ENCODE data around the gene RFX2.
"Not testable (repeated sequence)": the region's sequence is repeated elsewhere in the genome, so short reads cannot be mapped to it uniquely, and the experiment has no call there.

The RFX2 gene

DNA sequence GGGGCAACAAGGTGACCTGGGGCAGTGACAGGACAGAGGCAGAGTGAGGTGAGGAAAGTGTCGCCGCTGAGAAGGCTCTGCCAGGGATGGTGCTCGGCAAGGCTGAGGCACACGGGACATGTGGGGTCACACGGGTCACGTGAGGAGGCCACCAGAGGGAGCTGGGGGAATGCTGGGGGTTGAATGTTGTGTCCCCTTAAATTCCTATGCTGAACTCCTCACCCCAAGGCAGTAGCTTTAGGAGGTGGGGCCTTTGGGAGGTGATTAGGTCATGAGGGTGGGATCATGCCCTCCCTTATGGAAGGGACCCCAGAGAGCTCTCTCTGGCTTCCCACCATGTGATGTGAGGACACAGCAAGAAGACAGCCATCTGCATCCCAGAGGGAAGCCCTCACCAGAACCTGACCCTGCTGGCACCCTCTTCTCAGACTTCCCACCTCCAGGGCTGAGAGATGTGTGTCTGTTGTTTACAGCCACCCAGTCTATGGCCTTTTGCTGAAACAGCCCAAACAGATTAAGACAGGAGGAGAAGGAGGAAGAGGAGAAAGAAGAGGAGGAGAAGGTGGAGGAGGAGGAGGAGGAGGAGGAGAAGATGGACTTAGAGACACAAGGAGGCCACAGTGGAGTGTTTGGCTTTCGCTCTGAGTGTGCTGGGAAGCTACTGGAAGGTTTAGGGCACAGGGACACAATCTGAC is 35.4 kb downstream of the RFX2 start:
- Histone ChIP-seq H4K20me1 (no peaks in the 10 kb centered on the region), H3K36me3 (no peaks in the 10 kb centered on the region), H3K4me3 (no peak overlapping the region), H3K4me1 (peaks cover 0 to 25% (median 6%) of the 10 kb centered on the region in 10 experiments; a peak in 10 of 20 replicates), H3K27me3 (no peaks in the 10 kb centered on the region), H3K9me3 (replicated peaks in 1 of 11) (no peaks in the 10 kb centered on the region), H3K9ac (no peak overlapping the region; a peak in 1 of 22 replicates), H3K27ac (no peak overlapping the region), H3K4me2 (peak overlapping the region in 1 of 11 experiments; percentile 16; a peak in 1 of 22 replicates)
- no peak for TF ChIP-seq Cebpa-rat (IDR thresholded peaks at IDR 0.05)

DNA sequence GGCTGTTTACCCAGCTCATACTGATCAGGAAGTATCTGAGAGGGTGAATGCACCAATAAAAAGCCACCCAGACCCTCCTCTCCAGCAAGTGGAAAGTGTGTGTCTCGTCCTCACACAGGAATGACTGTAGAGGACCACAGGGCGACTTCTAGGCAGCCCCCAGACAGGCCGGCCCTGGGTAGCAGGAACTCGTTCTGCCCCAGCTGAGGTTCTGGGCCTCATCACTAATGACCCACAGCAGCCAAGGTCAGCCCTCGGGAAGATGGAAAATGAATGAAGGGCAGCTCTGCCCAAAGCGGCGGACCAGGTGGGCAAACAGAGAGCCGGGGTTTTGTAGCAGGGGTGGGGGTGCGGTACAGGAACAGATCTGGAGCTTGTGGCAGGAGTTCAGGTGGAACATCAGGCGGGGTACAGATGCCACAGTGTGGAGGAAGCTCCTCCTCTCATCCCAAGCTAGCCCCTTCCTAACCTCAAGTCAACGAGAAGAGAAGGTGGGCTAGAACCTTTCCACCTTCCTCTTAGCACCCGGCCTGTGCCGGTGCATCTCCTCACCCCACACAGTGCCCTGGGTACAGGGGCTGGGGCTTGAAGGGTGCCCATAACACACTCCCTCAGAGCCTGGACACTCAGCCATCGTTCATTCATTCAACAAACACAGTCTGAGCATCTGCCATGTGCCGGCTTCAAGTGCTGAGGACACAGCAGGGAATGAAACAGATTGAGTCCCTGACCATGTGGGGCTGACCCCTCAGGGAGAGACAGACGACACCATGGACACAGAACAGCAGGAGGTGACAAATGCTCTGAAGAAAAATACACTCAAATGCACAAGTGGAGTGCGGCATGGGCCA is 36.2 kb downstream of the RFX2 start:
- H3K27me3 ChIP-seq = no peaks in the 10 kb centered on the region
- no peak for TF ChIP-seq Cebpa-rat (IDR thresholded peaks at IDR 0.05)
- H4K20me1 ChIP-seq = no peaks in the 10 kb centered on the region

DNA sequence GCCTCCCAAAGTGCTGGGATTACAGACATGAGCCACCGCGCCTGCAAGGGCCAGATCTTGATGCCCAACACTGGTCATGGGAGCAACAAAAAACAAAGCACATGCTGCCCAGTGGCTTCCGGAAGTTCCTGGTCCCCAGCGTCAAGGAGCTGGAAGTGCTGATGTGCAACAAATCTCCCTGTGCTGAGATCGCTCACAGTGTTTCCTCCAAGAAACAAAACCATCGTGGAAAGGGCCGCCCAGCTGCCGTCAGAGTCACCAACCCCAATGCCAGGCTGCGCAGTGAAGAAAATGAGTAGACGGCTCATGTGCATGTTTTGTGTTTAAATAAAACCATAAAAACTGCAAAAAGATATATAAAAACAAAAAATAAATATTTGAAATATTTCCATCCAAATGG is 37.1 kb downstream of the RFX2 start:
- H3K4me1 ChIP-seq = peaks cover 6 to 40% (median 19%) of the 10 kb centered on the region in 10 experiments
- not testable (repeated sequence) for H3K9me3 ChIP-seq (replicated peaks in 1 of 11); H4K20me1 ChIP-seq; H3K36me3 ChIP-seq; H3K9ac ChIP-seq; H3K4me3 ChIP-seq; H3K27ac ChIP-seq; H3K27me3 ChIP-seq; H3K4me2 ChIP-seq

More for the DNA sequence above, 36.2 kb downstream of the RFX2 start:
- H3K36me3 ChIP-seq = no peaks in the 10 kb centered on the region
- H3K27ac ChIP-seq = no peak overlapping the region
- H3K4me2 ChIP-seq = no peak overlapping the region; a peak in 1 of 22 replicates
- H3K9ac ChIP-seq = no peak overlapping the region
- H3K9me3 ChIP-seq (replicated peaks in 1 of 11) = no peaks in the 10 kb centered on the region
- H3K4me1 ChIP-seq = peaks cover 0 to 32% (median 11%) of the 10 kb centered on the region in 10 experiments; a peak in 16 of 20 replicates
- H3K4me3 ChIP-seq = no peak overlapping the region

DNA sequence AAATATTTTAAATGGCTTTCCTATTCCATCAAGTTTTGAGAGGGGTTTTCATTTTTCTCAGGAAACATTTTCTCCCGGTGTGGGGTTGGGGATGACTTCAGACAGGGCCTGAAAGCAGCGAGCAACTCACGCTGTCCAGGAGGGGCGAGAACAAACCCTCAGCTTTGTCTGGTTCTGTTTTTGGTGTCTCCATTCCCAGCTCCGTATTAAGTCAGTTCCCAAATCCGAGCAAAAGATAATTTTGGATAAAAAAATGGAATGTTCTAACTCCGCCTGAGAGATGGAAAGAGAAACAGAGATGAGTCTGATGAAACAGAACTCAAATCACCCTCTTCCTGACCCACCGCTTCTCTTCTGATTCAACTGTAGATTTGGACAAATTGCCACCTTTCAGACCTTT is 38.4 kb downstream of the RFX2 start:
- no peaks in the 10 kb centered on the region for H3K36me3 ChIP-seq
- H4K20me1 ChIP-seq = no peaks in the 10 kb centered on the region
- no peaks in the 10 kb centered on the region for H3K9me3 ChIP-seq (replicated peaks in 1 of 11)
- H3K4me1 ChIP-seq = peaks cover 19 to 45% (median 29%) of the 10 kb centered on the region in 10 experiments
- H3K27me3 ChIP-seq = no peaks in the 10 kb centered on the region
- H3K27ac ChIP-seq = no peak overlapping the region
- no peak overlapping the region for H3K4me3 ChIP-seq
- H3K4me2 ChIP-seq = no peak overlapping the region
- H3K9ac ChIP-seq = no peak overlapping the region
- TF ChIP-seq Cebpa-rat (IDR thresholded peaks at IDR 0.05) = no peak

DNA sequence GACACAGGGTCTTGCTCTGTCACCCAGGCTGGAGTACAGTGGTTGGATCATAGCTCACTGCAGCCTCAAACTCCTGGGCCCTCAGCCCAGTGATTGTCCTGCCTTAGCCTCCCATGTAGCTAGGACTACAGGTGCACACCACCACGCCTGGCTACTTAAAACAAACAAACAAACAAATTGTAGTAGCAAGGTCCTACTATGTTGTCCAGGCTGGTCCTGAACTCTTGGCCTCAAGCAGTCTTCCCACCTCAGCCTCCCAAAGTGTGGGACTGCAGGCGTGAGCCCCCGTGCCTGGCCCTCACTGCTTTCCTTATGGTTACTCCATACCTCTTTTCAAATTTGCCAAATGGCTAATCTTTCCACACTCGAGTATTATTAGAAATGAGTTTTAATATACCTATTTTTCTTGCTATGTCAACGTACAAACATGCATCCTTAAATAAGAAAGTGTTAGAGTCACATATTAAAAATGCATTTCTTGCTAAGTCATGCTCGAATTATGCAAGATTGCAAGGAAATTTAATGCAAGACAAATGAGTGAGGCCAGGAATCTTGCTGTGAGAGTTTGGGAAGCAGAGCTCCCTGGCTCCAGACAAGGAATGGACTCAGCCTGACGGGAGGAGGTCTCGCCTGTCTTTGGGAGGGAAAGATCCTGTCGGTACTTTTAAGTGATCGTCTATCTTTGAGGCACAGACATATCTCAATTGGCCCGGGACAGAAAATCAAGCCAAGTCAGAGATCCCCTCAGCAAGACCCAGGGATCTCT is 39.4 kb downstream of the RFX2 start:
- H3K27ac ChIP-seq = no peak overlapping the region
- no peak overlapping the region for H3K9ac ChIP-seq
- no peaks in the 10 kb centered on the region for H3K36me3 ChIP-seq
- no peaks in the 10 kb centered on the region for H4K20me1 ChIP-seq
- H3K27me3 ChIP-seq = no peaks in the 10 kb centered on the region
- TF ChIP-seq Cebpa-rat (IDR thresholded peaks at IDR 0.05) = no peak
- peaks cover 29 to 54% (median 38%) of the 10 kb centered on the region in 10 experiments for H3K4me1 ChIP-seq
- no peak overlapping the region for H3K4me3 ChIP-seq
- H3K9me3 ChIP-seq (replicated peaks in 1 of 11) = no peaks in the 10 kb centered on the region
- peak overlapping the region in 1 of 11 experiments; percentile 4; a peak in 1 of 22 replicates for H3K4me2 ChIP-seq

DNA sequence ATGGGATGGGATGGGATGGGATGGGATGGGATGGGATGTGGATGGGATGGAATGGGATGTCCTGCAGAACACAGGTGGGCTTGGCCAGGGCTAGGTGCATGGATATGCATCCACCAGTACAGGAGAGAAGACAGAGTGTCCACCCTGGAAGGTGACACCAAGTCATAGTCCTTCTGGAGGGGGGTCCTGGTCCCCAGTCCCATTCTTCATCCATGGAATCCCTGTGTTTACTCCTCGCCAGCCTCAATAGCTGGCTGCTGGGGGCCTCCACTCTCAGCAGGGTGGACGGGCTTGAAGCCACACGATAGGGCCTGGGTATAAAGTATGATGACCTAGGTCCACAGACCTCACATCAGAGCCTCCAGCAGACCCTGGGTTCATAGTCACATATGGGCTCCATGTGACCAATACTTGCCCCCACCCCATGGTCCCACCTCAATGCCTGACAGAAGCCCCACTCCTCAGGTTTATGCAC is 40.1 kb downstream of the RFX2 start:
- TF ChIP-seq Cebpa-rat (IDR thresholded peaks at IDR 0.05) = no peak
- H3K4me2 ChIP-seq = no peak overlapping the region
- no peaks in the 10 kb centered on the region for H3K9me3 ChIP-seq (replicated peaks in 1 of 11)
- no peaks in the 10 kb centered on the region for H3K36me3 ChIP-seq
- H4K20me1 ChIP-seq = no peaks in the 10 kb centered on the region
- peaks cover 35 to 60% (median 44%) of the 10 kb centered on the region in 10 experiments for H3K4me1 ChIP-seq
- no peaks in the 10 kb centered on the region for H3K27me3 ChIP-seq
- H3K9ac ChIP-seq = no peak overlapping the region
- H3K4me3 ChIP-seq = no peak overlapping the region
- H3K27ac ChIP-seq = no peak overlapping the region

DNA sequence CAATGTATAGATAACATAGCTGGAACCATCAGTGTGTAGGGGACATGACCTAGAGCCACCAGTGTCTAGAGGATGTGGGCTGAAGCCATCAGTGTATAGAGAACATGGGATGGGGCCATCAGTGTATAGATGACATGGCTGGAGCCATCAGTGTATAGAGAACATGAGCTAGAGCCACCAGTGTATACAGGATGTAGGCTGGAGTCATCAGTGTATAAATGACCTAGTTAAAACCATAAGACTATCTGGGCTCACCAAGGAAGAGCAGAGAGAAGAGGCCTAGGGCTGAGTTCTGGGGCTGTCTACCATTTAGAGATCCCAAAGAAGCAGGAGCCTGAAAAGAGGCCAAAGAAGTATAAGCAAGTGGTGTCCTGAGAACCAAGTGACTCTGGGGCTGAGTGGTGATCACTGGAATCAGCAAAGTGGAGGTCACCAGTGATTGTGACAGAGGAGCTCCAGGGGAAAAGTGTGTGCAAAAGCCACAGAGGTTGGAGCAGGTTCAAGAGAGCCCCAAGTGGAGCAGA is 41.0 kb downstream of the RFX2 start:
- Histone ChIP-seq H3K27me3 (no peaks in the 10 kb centered on the region), H3K4me2 (peak overlapping the region in 8 of 11 experiments; percentile 6 to 91 (median 84); a peak in 14 of 22 replicates), H3K36me3 (no peaks in the 10 kb centered on the region), H3K4me1 (peaks cover 36 to 63% (median 48%) of the 10 kb centered on the region in 10 experiments), H3K4me3 (no peak overlapping the region), H3K9me3 (replicated peaks in 1 of 11) (no peaks in the 10 kb centered on the region), H3K9ac (no peak overlapping the region), H4K20me1 (no peaks in the 10 kb centered on the region), H3K27ac (peak overlapping the region in 6 of 11 experiments; percentile 75 to 89 (median 84); a peak in 6 of 22 replicates)
- TF ChIP-seq Cebpa-rat (IDR thresholded peaks at IDR 0.05) = no peak

DNA sequence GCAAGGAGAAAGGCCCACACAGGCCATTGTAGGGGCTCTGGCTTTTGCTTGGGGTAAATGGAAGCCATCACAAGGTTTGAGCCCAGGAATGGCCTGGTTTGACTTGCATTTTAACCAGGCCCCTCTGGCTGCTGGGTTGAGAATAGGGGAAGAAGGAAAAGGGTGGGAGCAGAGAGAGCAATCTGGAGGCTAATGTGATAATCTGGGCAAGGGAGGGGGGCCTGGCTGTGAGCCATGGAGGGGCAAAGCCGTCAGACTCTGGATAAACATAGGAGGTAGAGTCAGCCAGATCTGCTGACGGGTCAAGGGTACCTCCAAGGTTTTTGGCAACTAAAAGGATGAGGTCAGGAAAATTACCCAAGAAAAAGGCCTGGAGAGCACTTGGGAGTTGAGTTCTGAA is 41.6 kb downstream of the RFX2 start:
- Histone ChIP-seq H4K20me1 (no peaks in the 10 kb centered on the region), H3K27ac (peak overlapping the region in 10 of 11 experiments; percentile 12 to 89 (median 82); a peak in 15 of 22 replicates), H3K4me2 (peak overlapping the region; percentile 77 to 91 (median 82)), H3K9ac (no peak overlapping the region), H3K4me1 (peaks cover 36 to 70% (median 48%) of the 10 kb centered on the region in 10 experiments), H3K27me3 (no peaks in the 10 kb centered on the region), H3K4me3 (peak overlapping the region in 1 of 10 experiments; percentile 3; a peak in 1 of 20 replicates), H3K9me3 (replicated peaks in 1 of 11) (no peaks in the 10 kb centered on the region), H3K36me3 (no peaks in the 10 kb centered on the region)
- TF ChIP-seq Cebpa-rat (IDR thresholded peaks at IDR 0.05) = no peak
